Gastrocnemius medialis (tissue), 4 donors: ENCODE measurements around the gene TTLL12.

ENCODE experiments used
- CTCF ChIP-seq, 5 experiments: fragments of 450-650 bp in 3 of 5; fragments of 200-600 bp in 2 of 5; sonication (generic) in 2 of 5; IDR thresholded peaks in 4 of 5; conservative IDR thresholded peaks in 1 of 5; 1 replicate in 4 of 5; 2 replicates in 1 of 5; pipeline ENCODE4 v1.5.1; 2016 to 2019; ENCODE audit warnings: antibody characterized with exemption in 5 of 5, mild to moderate bottlenecking in 3 of 5, moderate library complexity in 3 of 5
- POLR2A ChIP-seq, 2 donors: fragments of 450-650 bp; IDR thresholded peaks; one replicate each; pipeline ENCODE4 v1.6.1; 2017; ENCODE audit warnings: antibody characterized with exemption in 2 of 2, mild to moderate bottlenecking in 2 of 2, moderate library complexity in 2 of 2

GRCh38 chr22:43162412-43163150 lies 24.4 kb downstream of the TTLL12 start:
- no peak for TF ChIP-seq CTCF (IDR thresholded peaks at IDR 0.05 in 4 of 5, conservative IDR thresholded peaks at IDR 0.05 in 1 of 5)
- TF ChIP-seq POLR2A (IDR thresholded peaks at IDR 0.05) = no peak
